Measurements from ENCODE around the gene ELN. TPM values are rescaled to one million over a fixed set of nuclear protein-coding genes. Genes with fewer than 3 reads are reported as not detected.

ELN gene
- total and polyA plus RNA-seq, 2 of the 8 experiments (the other 6 are each of a cell fraction or from before 2014, with no cell fraction given): 5.1 to 5.6 TPM

- no peak for FAIRE-seq
- H3K27me3 ChIP-seq (replicated peaks in 1 of 4; ENCODE audit: control insufficient read depth in 3 of 4, extremely low read depth in 1 of 4, insufficient read depth in 3 of 4, low read length in 3 of 4): no peaks in the 10 kb centered on the region; a peak in 2 of 7 replicates
- POLR2A ChIA-PET (ENCODE audit: partially characterized antibody): interaction anchor here (1.0 to 1.2 kb wide), 2 partner anchors 20 to 155 kb away, joined by 3 read pairs; no protein-coding TSS in a partner anchor
- TF ChIP-seq RNF2 (IDR thresholded peaks at IDR 0.05; ENCODE audit: borderline replicate concordance, low read depth, low read length, missing control alignments, poor library complexity, severe bottlenecking) (no peak), TEAD4 (IDR thresholded peaks at IDR 0.05; ENCODE audit: low read depth, low read length) (no peak), CTCF (IDR thresholded peaks at IDR 0.05; ENCODE audit: control extremely low read depth in 1 of 3, insufficient read depth in 1 of 3, low read depth in 1 of 3, low read length in 3 of 3) (no peak)
Observed at GRCh38 chr7:74022507-74022906, 5.5 kb upstream of the ELN start.

More at GRCh38 chr7:74022507-74022906, 5.5 kb upstream of the ELN start:
- Histone ChIP-seq H3K18ac (ENCODE audit: extremely low read depth, low read length) (no peak overlapping the region), H3K79me1 (ENCODE audit: low read depth, low read length) (no peaks in the 10 kb centered on the region), H3K79me2 (ENCODE audit: control insufficient read depth in 1 of 2, insufficient read depth in 2 of 2, low read length in 2 of 2) (no peaks in the 10 kb centered on the region), H3K9me3 (ENCODE audit: insufficient read depth in 2 of 2, low read depth in 1 of 2, low read length in 1 of 2) (no peaks in the 10 kb centered on the region), H3K23me2 (ENCODE audit: low read depth, low read length) (no peaks in the 10 kb centered on the region), H3K56ac (replicated peaks; ENCODE audit: insufficient read length, low read depth, low read length) (no peak overlapping the region), H4K5ac (ENCODE audit: insufficient read length, low read depth, low read length) (no peak overlapping the region), H4K91ac (replicated peaks; ENCODE audit: insufficient read length, low read length) (no peak overlapping the region), H3K36me3 (ENCODE audit: control insufficient read depth in 2 of 4, insufficient read depth in 4 of 4, low read length in 3 of 4) (no peaks in the 10 kb centered on the region), H2BK12ac (ENCODE audit: low read depth, low read length) (peak overlapping the region; percentile 84; the same call in 1 of the 2 replicates), H3K4me3 (ENCODE audit: extremely low read depth in 1 of 4, insufficient read depth in 2 of 4, low read depth in 3 of 4, low read length in 4 of 4) (no peak overlapping the region), H2AK5ac (ENCODE audit: low read depth, low read length) (no peak overlapping the region), H2BK5ac (ENCODE audit: low read depth, low read length) (no peak overlapping the region), H3K14ac (ENCODE audit: insufficient read length) (no peak overlapping the region), H3K4me2 (ENCODE audit: insufficient read depth in 1 of 2, low read depth in 2 of 2, low read length in 2 of 2) (no peak overlapping the region), H2BK15ac (ENCODE audit: low read length) (no peak overlapping the region), H2BK120ac (replicated peaks; ENCODE audit: low read depth, low read length) (no peak overlapping the region), H2BK20ac (ENCODE audit: low read length) (no peak overlapping the region), H3K4ac (replicated peaks; ENCODE audit: insufficient read length, low read depth, low read length) (no peak overlapping the region), H4K8ac (ENCODE audit: extremely low read depth, insufficient read depth, low read length) (no peak overlapping the region), H3K27ac (ENCODE audit: low read depth, low read length) (no peak overlapping the region), H3K9ac (replicated peaks in 1 of 4; ENCODE audit: extremely low read depth in 1 of 4, low read depth in 3 of 4, low read length in 3 of 4) (peak overlapping the region in 1 of 4 experiments; percentile 19; a peak in 1 of 7 replicates), H2AFZ (ENCODE audit: low read length) (no peak overlapping the region), H3K4me1 (replicated peaks in 1 of 4; ENCODE audit: control insufficient read depth in 3 of 4, insufficient read depth in 4 of 4, low read length in 3 of 4) (peaks cover 0 to 12% (median 7%) of the 10 kb centered on the region in 4 experiments; a peak in 5 of 7 replicates), H4K20me1 (replicated peaks in 1 of 2; ENCODE audit: control insufficient read depth in 1 of 2, insufficient read depth in 2 of 2, low read length in 2 of 2) (no peaks in the 10 kb centered on the region), H3K23ac (ENCODE audit: insufficient read length) (no peak overlapping the region)
- WGBS, 2 experiments (ENCODE audit: extremely low coverage in 1 of 2, insufficient coverage in 1 of 2, insufficient read length in 1 of 2, insufficient replicate concordance in 2 of 2, low coverage in 1 of 2, low lambda C conversion rate in 2 of 2, missing lambda C conversion rate in 1 of 2): 93% methylated on average over 7 of the region's 7 CpGs; no CpG with 5 or more reads in 1 of the 2 experiments
- no peak for DNase-seq (ENCODE audit: low read depth in 1 of 2, low spot score in 2 of 2)
- CTCF ChIA-PET (ENCODE audit: partially characterized antibody): interaction anchor here (0.5 to 10.9 kb wide), 9 partner anchors 10 to 297 kb away, joined by 3 to 145 read pairs (median 4); no protein-coding TSS in a partner anchor
